SJSA1 (cell line): ENCODE measurements around the gene ANTKMT. TPM values are rescaled to one million over a fixed set of nuclear protein-coding genes. Genes with fewer than 3 reads are reported as not detected.

ENCODE experiments used
- total RNA-seq: library from RNA; depleted of rRNA; stranded (reverse); fragments of >200 nt; shearing (Covaris generic); gene quantifications from 2 replicates; pipeline ENCODE4 v1.2.3, GENCODE V29; 2014; rRNA removed

ANTKMT gene
- total RNA-seq, 1 experiment from 2014 or later, result 43.7 TPM

Other genes starting within 250 kb of the ANTKMT start
- gene CAPN15, start 193.4 kb upstream of the ANTKMT start, total RNA-seq, result 44.4 and 46.1 TPM in 2 replicates
- not detected in 2 replicates for gene PRR35, start 160.8 kb upstream of the ANTKMT start, total RNA-seq
- gene NHLRC4, start 154.1 kb upstream of the ANTKMT start, total RNA-seq, result 0.37 TPM in 1 of 2 replicates, not detected in the other
- gene PIGQ, start 151.2 kb upstream of the ANTKMT start, total RNA-seq, result 19.6 and 33.8 TPM in 2 replicates
- gene RAB40C, start 131.1 kb upstream of the ANTKMT start, total RNA-seq, result 10.2 and 17.8 TPM in 2 replicates
- 0.39 and 0.41 TPM in 2 replicates for gene WFIKKN1, start 90.2 kb upstream of the ANTKMT start, total RNA-seq
- 73.1 and 86.6 TPM in 2 replicates for gene METTL26, start 84.8 kb upstream of the ANTKMT start, total RNA-seq
- 3.0 TPM in 1 of 2 replicates, not detected in the other for gene MCRIP2, start 79.3 kb upstream of the ANTKMT start, total RNA-seq
- 12.1 and 31.9 TPM in 2 replicates for gene WDR90, start 71.8 kb upstream of the ANTKMT start, total RNA-seq
- 51.2 and 64.3 TPM in 2 replicates for gene RHOT2, start 53.0 kb upstream of the ANTKMT start, total RNA-seq
- gene RHBDL1, start 45.5 kb upstream of the ANTKMT start, total RNA-seq, result 1.1 and 13.1 TPM in 2 replicates
- 150 and 253 TPM in 2 replicates for gene STUB1, start 40.7 kb upstream of the ANTKMT start, total RNA-seq
- 13.9 and 25.7 TPM in 2 replicates for gene JMJD8, start 36.8 kb upstream of the ANTKMT start, total RNA-seq
- 2.1 TPM in 2 replicates for gene WDR24, start 30.7 kb upstream of the ANTKMT start, total RNA-seq
- 0.13 TPM in 1 of 2 replicates, not detected in the other for gene FBXL16, start 15.3 kb upstream of the ANTKMT start, total RNA-seq
- 75.5 and 99.3 TPM in 2 replicates for gene METRN, start 6.0 kb upstream of the ANTKMT start, total RNA-seq
- gene CCDC78, start 5.3 kb downstream of the ANTKMT start, total RNA-seq, result 0.26 TPM in 1 of 2 replicates, not detected in the other
- gene HAGHL, start 6.0 kb downstream of the ANTKMT start, total RNA-seq, result 7.8 and 16.6 TPM in 2 replicates
- 24.2 and 27.4 TPM in 2 replicates for gene CIAO3, start 19.9 kb downstream of the ANTKMT start, total RNA-seq
- not detected in 2 replicates for gene MSLN, start 39.6 kb downstream of the ANTKMT start, total RNA-seq
- gene RPUSD1, start 67.2 kb downstream of the ANTKMT start, total RNA-seq, result 35.7 and 46.5 TPM in 2 replicates
- 25.4 and 30.6 TPM in 2 replicates for gene CHTF18, start 67.5 kb downstream of the ANTKMT start, total RNA-seq
- gene GNG13, start 79.6 kb downstream of the ANTKMT start, total RNA-seq, result not detected in 2 replicates
- 16.3 and 23.5 TPM in 2 replicates for gene LMF1, start 249.8 kb downstream of the ANTKMT start, total RNA-seq